HepG2 (cell line): Measurements from ENCODE around the gene CAPN7. TPM values are rescaled to one million over a fixed set of nuclear protein-coding genes. Genes with fewer than 3 reads are reported as not detected.

Source experiments
- ATAC-seq: fragments of 200-7000 bp; cut with Tn5 transposase; 3 replicates; pipeline ENCODE4 v1.9.1; 2020; ENCODE audit warnings: mild to moderate bottlenecking, moderate library complexity
- BruUV-seq: library from RNA; stranded (reverse); fragments of 400-500 nt; replicated peaks from 2 replicates; lab custom pipeline; 2021; lab: Mats Ljungman, UMichigan
- CTCF ChIA-PET: fragments of 300-600 bp; formaldehyde crosslinking; extraction: SDS; loops from one replicate; lab custom pipeline; 2021; ENCODE audit warnings: low total read pairs, inconsistent platforms, low intra/inter-chr PET ratio; lab: Yijun Ruan, JAX
- POLR2A ChIA-PET: fragments of 350-600 bp; sonication (Branson Sonifier 250); formaldehyde crosslinking; loops from one replicate; lab custom pipeline; 2020; ENCODE audit warnings: antibody characterized with exemption, inconsistent platforms; lab: Yijun Ruan, JAX
- DNase-seq: peaks from one replicate; pipeline ENCODE4 v3.0.0-alpha.2; 2015; ENCODE audit warnings: low spot score
- FAIRE-seq: peaks from 3 replicates; lab custom pipeline; 2011; peaks lifted over from hg19 to GRCh38; lab: Jason Lieb, UNC
- H2AFZ ChIP-seq: one replicate; pipeline ENCODE4 v1.6.1; 2011; ENCODE audit warnings: low read length, inconsistent platforms
- H3K27ac ChIP-seq: fragments of 300-600 bp; 3 replicates; pipeline ENCODE4 v1.8.0; 2011; ENCODE audit warnings: mixed run types, mild to moderate bottlenecking, mixed read lengths, low read length, inconsistent platforms; ENCODE audit not compliant: insufficient read depth; ENCODE audit errors: extremely low read length
- H3K27me3 ChIP-seq, 2 experiments: fragments of 200-600 bp in 1 of 2; 2 replicates in 1 of 2; 3 replicates in 1 of 2; pipeline versions ENCODE4 v1.6.0 to v1.8.0; 2011; ENCODE audit warnings: low read length in 2 of 2, mild to moderate bottlenecking in 2 of 2, moderate library complexity in 2 of 2, inconsistent platforms in 1 of 2; ENCODE audit not compliant: insufficient read depth in 2 of 2, control insufficient read depth in 1 of 2
- H3K36me3 ChIP-seq, 2 experiments: fragments of 200-600 bp in 1 of 2; replicated peaks in 1 of 2; 2 replicates in 1 of 2; 3 replicates in 1 of 2; pipeline versions ENCODE4 v1.5.1 to v1.8.0; 2011; ENCODE audit warnings: low read length in 2 of 2, inconsistent platforms in 1 of 2; ENCODE audit not compliant: insufficient read depth in 2 of 2, control insufficient read depth in 1 of 2
- H3K4me1 ChIP-seq: 2 replicates; pipeline ENCODE4 v1.5.1; 2012; ENCODE audit warnings: low read length, inconsistent platforms; ENCODE audit not compliant: insufficient read depth
- H3K4me2 ChIP-seq: 2 replicates; pipeline ENCODE4 v1.6.0; 2011; ENCODE audit warnings: low read depth, low read length, inconsistent platforms
- H3K4me3 ChIP-seq, 3 experiments: fragments of 200-600 bp in 1 of 3; sonication (generic), shearing (Covaris generic) in 1 of 3; replicated peaks in 1 of 3; 2 replicates each; pipeline ENCODE4 v1.5.1; 2011 to 2016; ENCODE audit warnings: low read length in 3 of 3, inconsistent platforms in 2 of 3, low read depth in 2 of 3, mild to moderate bottlenecking in 2 of 3, control low read depth in 1 of 3, mixed read lengths in 1 of 3; ENCODE audit not compliant: insufficient read depth in 1 of 3
- H3K79me2 ChIP-seq: one replicate; pipeline ENCODE4 v1.6.1; 2011; ENCODE audit warnings: low read length, inconsistent platforms; ENCODE audit not compliant: insufficient read depth
- H3K9ac ChIP-seq: 2 replicates; pipeline ENCODE4 v1.6.0; 2011; ENCODE audit warnings: mild to moderate bottlenecking, low read depth, low read length, inconsistent platforms; ENCODE audit not compliant: insufficient read depth
- H3K9me3 ChIP-seq: 2 replicates; pipeline ENCODE4 v1.5.1; 2012; ENCODE audit warnings: mild to moderate bottlenecking, low read length
- H4K20me1 ChIP-seq: 2 replicates; pipeline ENCODE4 v1.6.0; 2011; ENCODE audit warnings: inconsistent platforms, mild to moderate bottlenecking, low read length, moderate library complexity; ENCODE audit not compliant: insufficient read depth
- DBP ChIP-seq: sonication (generic); formaldehyde crosslinking; IDR thresholded peaks from 2 replicates; pipeline ENCODE4 v1.4.0; 2020; ENCODE audit warnings: missing genetic modification reagents; ENCODE audit errors: not compliant biosample characterization
- FOXA3 ChIP-seq: IDR thresholded peaks from 2 replicates; pipeline ENCODE4 v1.6.1; 2016; ENCODE audit warnings: missing genetic modification reagents, missing compliant biosample characterization
- POGZ ChIP-seq: sonication (generic); formaldehyde crosslinking; IDR thresholded peaks from 2 replicates; pipeline ENCODE4 v1.4.0; 2020; ENCODE audit warnings: mild to moderate bottlenecking, missing genetic modification reagents
- TCF7 ChIP-seq: sonication (generic); IDR thresholded peaks from 2 replicates; pipeline ENCODE4 v1.6.1; 2016; ENCODE audit warnings: antibody characterized with exemption, low read depth
- ZMYM4 ChIP-seq: sonication (generic); formaldehyde crosslinking; IDR thresholded peaks from 2 replicates; pipeline ENCODE4 v1.8.1; 2023; ENCODE audit warnings: mild to moderate bottlenecking, missing genetic modification reagents
- ZNF546 ChIP-seq: sonication (generic); formaldehyde crosslinking; conservative IDR thresholded peaks from 2 replicates; pipeline ENCODE4 v1.8.1; 2023; ENCODE audit warnings: mild to moderate bottlenecking, missing genetic modification reagents
- ZNF75D ChIP-seq: sonication (generic); formaldehyde crosslinking; IDR thresholded peaks from 2 replicates; pipeline ENCODE4 v1.8.1; 2023; ENCODE audit warnings: missing genetic modification reagents, mild to moderate bottlenecking, borderline replicate concordance
- ZNF780A ChIP-seq: sonication (generic); formaldehyde crosslinking; IDR thresholded peaks from 2 replicates; pipeline ENCODE4 v1.8.0; 2022; ENCODE audit warnings: mild to moderate bottlenecking, missing genetic modification reagents, moderate library complexity
- ZNF792 ChIP-seq: IDR thresholded peaks from 2 replicates; pipeline ENCODE4 v1.6.1; 2016
- WGBS: methylation state at CpG from one replicate; pipeline ENCODE4 v1.1.6; 2017; ENCODE audit warnings: low lambda C conversion rate; 5-methylcytosine and 5-hydroxymethylcytosine counted together
- in situ Hi-C: cut with HindIII; loops from 2 replicates; pipeline ENCODE4 v1.10.0; 2017; ENCODE audit warnings: low pct_unique_long_range_greater_than_20kb; ENCODE audit not compliant: extremely low pct_ligation_motif_present
- intact Hi-C: fragments of 100-400 bp; cut with micrococcal nuclease; formaldehyde crosslinking; loops from one replicate; pipeline ENCODE4 v1.10.0; 2022; ENCODE audit not compliant: unreplicated experiment
- polyA plus RNA-seq, 8 experiments: library from polyadenylated mRNA; depleted of rRNA in 3 of 8; stranded (reverse) in 7 of 8; unstranded in 1 of 8; fragments of >200 nt; fragmentation: Illumina TruSeq in 4 of 8; extraction: Trizol in 4 of 8; gene quantifications; 2 replicates each; pipeline versions ENCODE4 v1.2.1 to v1.2.3, GENCODE V29; 2011 to 2016; ENCODE audit warnings: low read depth in 4 of 8, missing spikeins in 1 of 8, mixed read lengths in 1 of 8; ENCODE audit not compliant: insufficient read depth in 1 of 8
- total RNA-seq, 5 experiments: library from RNA; depleted of rRNA; stranded (reverse); fragments of >200 nt; fragmentation: Illumina TruSeq; extraction: Trizol; gene quantifications; 2 replicates each; pipeline ENCODE4 v1.2.3, GENCODE V29; 2016; ENCODE audit warnings: low read depth in 1 of 5
- TF ChIP-seq, protein P1 (sequence below): fragments of 450-650 bp; IDR thresholded peaks from 2 replicates; pipeline ENCODE4 v1.6.1; 2017

The CAPN7 gene
- total and polyA plus RNA-seq, 2 of the 13 experiments (the other 11 are each of a cell fraction or from before 2014, with no cell fraction given), result 16.7 to 36.8 TPM

DNA sequence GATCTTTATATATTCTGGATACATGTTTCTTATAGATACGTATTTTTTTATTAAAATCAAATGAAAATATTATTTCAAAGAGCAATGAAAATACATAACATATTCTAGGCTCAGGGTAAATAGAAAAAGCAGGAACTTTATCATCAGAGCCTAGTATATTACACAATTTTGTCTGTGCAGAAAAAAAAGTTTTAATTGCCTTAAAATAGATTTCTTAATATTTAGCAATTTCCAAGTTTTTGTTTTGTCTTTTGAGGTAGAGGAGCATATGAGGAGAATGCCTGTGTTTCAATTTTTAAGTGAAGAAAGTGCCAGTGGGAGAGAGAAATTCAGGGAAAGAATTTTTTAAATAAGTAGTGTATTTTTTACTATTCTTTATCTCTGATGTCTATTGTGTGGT is 10.5 kb downstream of the CAPN7 start:
- FAIRE-seq, result no peak
- 97% methylated on average over 1 of the region's 1 CpG for WGBS
- no peak overlapping the region for H3K4me2 ChIP-seq
- ATAC-seq, result no peak
- in situ Hi-C loops (no loop called here), intact Hi-C loops (no loop called here)
- no peak overlapping the region for H3K27ac ChIP-seq
- DNase-seq, result no peak
- H3K27me3 ChIP-seq, result no peaks in the 10 kb centered on the region
- CTCF ChIA-PET, result no interaction called here
- no peaks in the 10 kb centered on the region for H3K79me2 ChIP-seq
- H3K4me3 ChIP-seq, result no peak overlapping the region
- POLR2A ChIA-PET, result interaction anchor here (1.0 kb wide), 1 partner anchor 9 kb away, joined by 4 read pairs; no protein-coding TSS in a partner anchor
- H3K9ac ChIP-seq, result no peak overlapping the region
- no peaks in the 10 kb centered on the region for H3K9me3 ChIP-seq
- peaks cover 5% of the 10 kb centered on the region; the same call in 1 of the 2 replicates for H3K4me1 ChIP-seq
- no peak for TF ChIP-seq FOXA3 (CRISPR knock-in tag)
- no peak for TF ChIP-seq DBP (CRISPR knock-in tag)
- TF ChIP-seq, protein P1, sequence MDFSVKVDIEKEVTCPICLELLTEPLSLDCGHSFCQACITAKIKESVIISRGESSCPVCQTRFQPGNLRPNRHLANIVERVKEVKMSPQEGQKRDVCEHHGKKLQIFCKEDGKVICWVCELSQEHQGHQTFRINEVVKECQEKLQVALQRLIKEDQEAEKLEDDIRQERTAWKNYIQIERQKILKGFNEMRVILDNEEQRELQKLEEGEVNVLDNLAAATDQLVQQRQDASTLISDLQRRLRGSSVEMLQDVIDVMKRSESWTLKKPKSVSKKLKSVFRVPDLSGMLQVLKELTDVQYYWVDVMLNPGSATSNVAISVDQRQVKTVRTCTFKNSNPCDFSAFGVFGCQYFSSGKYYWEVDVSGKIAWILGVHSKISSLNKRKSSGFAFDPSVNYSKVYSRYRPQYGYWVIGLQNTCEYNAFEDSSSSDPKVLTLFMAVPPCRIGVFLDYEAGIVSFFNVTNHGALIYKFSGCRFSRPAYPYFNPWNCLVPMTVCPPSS, result no peak
- TF ChIP-seq ZNF546, result no peak
- TF ChIP-seq, all 625 proteins: peak for 0
- peaks cover 11 to 73% of the 10 kb centered on the region in 2 experiments for H3K36me3 ChIP-seq
- H4K20me1 ChIP-seq, result no peaks in the 10 kb centered on the region; the same call in 1 of the 2 replicates
- H2AFZ ChIP-seq, result no peak overlapping the region
- no TSS peak for BruUV-seq

- Histone ChIP-seq H3K4me2 (no peak overlapping the region), H3K4me1 (peaks cover 5% of the 10 kb centered on the region; the same call in 1 of the 2 replicates), H3K79me2 (no peaks in the 10 kb centered on the region), H3K4me3 (no peak overlapping the region), H3K9me3 (no peaks in the 10 kb centered on the region), H3K27me3 (no peaks in the 10 kb centered on the region), H4K20me1 (no peaks in the 10 kb centered on the region; the same call in 1 of the 2 replicates), H3K27ac (no peak overlapping the region), H2AFZ (no peak overlapping the region), H3K36me3 (peaks cover 13 to 74% of the 10 kb centered on the region in 2 experiments), H3K9ac (no peak overlapping the region)
- no peak for FAIRE-seq
- no peak for ATAC-seq
- BruUV-seq, result no TSS peak
- ChIA-PET POLR2A (interaction anchor here (1.3 kb wide), 1 partner anchor 11 kb away, joined by 3 read pairs; the partner anchor contains the start of gene CAPN7), CTCF (no interaction called here)
- in situ Hi-C loops (no loop called here), intact Hi-C loops (no loop called here)
- WGBS, result 87% methylated on average over 4 of the region's 4 CpGs
- TF ChIP-seq TCF7 (peak; percentile 66), ZMYM4 (no peak), ZNF780A (CRISPR knock-in tag) (no peak), ZNF75D (no peak), POGZ (CRISPR knock-in tag) (no peak), ZNF792 (CRISPR knock-in tag) (no peak)
- DNase-seq, result no peak
These were observed 11.1 kb downstream of the CAPN7 start for GRCh38 chr3:15217011-15217671.
